HepG2 (cell line): ENCODE measurements around the gene ZNF227. TPM values are rescaled to one million over a fixed set of nuclear protein-coding genes. Genes with fewer than 3 reads are reported as not detected.

Source experiments
- EED ChIP-seq: sonication (generic); formaldehyde crosslinking; IDR thresholded peaks from 2 replicates; pipeline ENCODE4 v1.5.0; 2020; ENCODE audit warnings: mild to moderate bottlenecking, missing genetic modification reagents
- GATAD2A ChIP-seq: IDR thresholded peaks from 2 replicates; pipeline ENCODE4 v1.6.1; 2016
- HNF1A ChIP-seq, 2 experiments: sonication (generic) in 1 of 2; formaldehyde crosslinking in 1 of 2; IDR thresholded peaks; 2 replicates each; pipeline versions ENCODE4 v1.4.0 to v1.6.1; 2016 to 2020; ENCODE audit warnings: borderline replicate concordance in 1 of 2, low read depth in 1 of 2, mild to moderate bottlenecking in 1 of 2, missing genetic modification reagents in 1 of 2
- MTF2 ChIP-seq: sonication (generic); formaldehyde crosslinking; IDR thresholded peaks from 2 replicates; pipeline ENCODE4 v1.5.0; 2020; ENCODE audit warnings: missing genetic modification reagents, borderline replicate concordance
- NFKBIZ ChIP-seq: IDR thresholded peaks from 2 replicates; pipeline ENCODE4 v1.6.1; 2018; ENCODE audit warnings: missing genetic modification reagents, missing compliant biosample characterization
- SOX6 ChIP-seq, 2 experiments: fragments of 450-650 bp in 1 of 2; sonication (generic) in 1 of 2; formaldehyde crosslinking in 1 of 2; IDR thresholded peaks; 2 replicates each; pipeline versions ENCODE4 v1.4.0 to v1.6.1; 2017 to 2020; ENCODE audit warnings: antibody characterized with exemption in 1 of 2, mild to moderate bottlenecking in 1 of 2, missing genetic modification reagents in 1 of 2
- THAP9 ChIP-seq: sonication (generic); formaldehyde crosslinking; IDR thresholded peaks from 2 replicates; pipeline ENCODE4; 2020; ENCODE audit warnings: missing genetic modification reagents, mild to moderate bottlenecking, borderline replicate concordance
- ZGPAT ChIP-seq: IDR thresholded peaks from 2 replicates; pipeline ENCODE4 v1.6.1; 2016; ENCODE audit warnings: mild to moderate bottlenecking
- ZNF318 ChIP-seq: sonication (generic); formaldehyde crosslinking; IDR thresholded peaks from 2 replicates; pipeline ENCODE4 v1.4.0; 2020; ENCODE audit warnings: mild to moderate bottlenecking, missing genetic modification reagents
- polyA plus RNA-seq, 8 experiments: library from polyadenylated mRNA; depleted of rRNA in 3 of 8; stranded (reverse) in 7 of 8; unstranded in 1 of 8; fragments of >200 nt; fragmentation: Illumina TruSeq in 4 of 8; extraction: Trizol in 4 of 8; gene quantifications; 2 replicates each; pipeline versions ENCODE4 v1.2.1 to v1.2.3, GENCODE V29; 2011 to 2016; ENCODE audit warnings: low read depth in 4 of 8, missing spikeins in 1 of 8, mixed read lengths in 1 of 8; ENCODE audit not compliant: insufficient read depth in 1 of 8
- total RNA-seq, 5 experiments: library from RNA; depleted of rRNA; stranded (reverse); fragments of >200 nt; fragmentation: Illumina TruSeq; extraction: Trizol; gene quantifications; 2 replicates each; pipeline ENCODE4 v1.2.3, GENCODE V29; 2016; ENCODE audit warnings: low read depth in 1 of 5

ZNF227 gene
- total and polyA plus RNA-seq, 2 of the 13 experiments (the other 11 are each of a cell fraction or from before 2014, with no cell fraction given): 3.1 to 16.8 TPM

- TF ChIP-seq THAP9 (CRISPR knock-in tag) (peak; percentile 71), HNF1A (IDR thresholded peaks at IDR 0.05; ENCODE audit: low read depth) (no peak), HNF1A (CRISPR knock-in tag; IDR thresholded peaks at IDR 0.05; ENCODE audit: borderline replicate concordance) (peak; percentile 47; the same call in 1 of the 2 replicates), GATAD2A (CRISPR knock-in tag) (no peak; the same call in 1 of the 2 replicates), SOX6 (IDR thresholded peaks at IDR 0.05) (no peak), SOX6 (CRISPR knock-in tag; IDR thresholded peaks at IDR 0.05) (peak; percentile 57; the same call in 1 of the 2 replicates), ZNF318 (0 out of 2 replicates have a peak, but pooled peaks have one; percentile 30), EED (CRISPR knock-in tag) (no peak), ZGPAT (CRISPR knock-in tag) (peak; percentile 69; the same call in 1 of the 2 replicates), MTF2 (CRISPR knock-in tag) (no peak), NFKBIZ (CRISPR knock-in tag) (0 out of 2 replicates have a peak, but pooled peaks have one; percentile 29)
These were observed 47.4 kb upstream of the ZNF227 start, which contains the start of gene ZNF226 (continued) for GRCh38 chr19:44164673-44165512.
